GM21390 (cell line): ENCODE data around the gene SETD1B.
"Not testable (repeated sequence)": the region's sequence is repeated elsewhere in the genome, so short reads cannot be mapped to it uniquely, and the experiment has no call there.

Experiments used
- ATAC-seq: cut with Tn5 transposase; IDR thresholded peaks from one replicate; pipeline ENCODE4 v1.9.1; 2021; ENCODE audit not compliant: unreplicated experiment

Gene SETD1B

DNA sequence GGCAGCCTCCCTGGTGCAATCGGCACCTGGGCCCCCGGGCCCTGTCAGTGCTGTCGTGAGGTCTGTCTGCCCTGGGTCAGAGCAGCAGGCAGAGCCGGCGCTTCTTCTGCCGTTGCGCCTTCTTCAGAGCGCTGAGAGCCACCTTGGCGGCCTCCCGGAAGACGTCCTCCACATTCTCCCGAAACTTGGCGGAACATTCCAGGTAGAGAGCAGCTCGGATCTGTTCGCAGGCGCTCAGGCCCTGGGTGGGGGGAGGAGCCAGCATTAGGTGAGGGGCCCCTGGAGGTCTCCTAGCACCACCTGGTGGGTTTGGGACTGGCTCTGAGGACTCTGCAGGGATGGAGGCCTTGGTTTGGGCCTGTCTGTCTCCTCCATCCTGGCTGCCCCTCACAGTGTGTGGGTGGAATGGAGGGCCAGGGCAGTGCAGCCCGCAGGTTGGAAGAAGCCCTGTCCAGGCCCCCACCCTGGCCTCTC is 24.4 kb upstream of the SETD1B start:
- ATAC-seq: no peak

DNA sequence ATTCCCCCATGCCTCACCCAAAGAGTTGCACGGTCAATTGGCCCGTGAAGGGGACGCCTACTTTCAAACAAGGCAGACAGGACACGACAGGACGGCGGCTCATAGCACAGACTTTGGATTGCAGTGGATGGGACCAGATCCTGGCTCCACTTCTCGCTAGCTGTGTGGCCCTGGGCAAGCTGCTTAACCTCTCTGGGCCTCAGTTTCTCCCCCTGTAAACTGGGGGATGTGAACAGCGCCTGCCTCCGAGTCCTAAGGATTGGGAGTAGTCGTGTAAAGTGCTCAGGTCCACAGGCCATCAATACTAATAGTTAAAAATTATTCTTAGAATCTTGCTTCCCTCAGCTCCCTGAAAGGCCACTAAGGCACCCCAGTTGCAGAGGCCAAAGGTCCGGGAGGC is 23.4 kb upstream of the SETD1B start:
- no peak for ATAC-seq

DNA sequence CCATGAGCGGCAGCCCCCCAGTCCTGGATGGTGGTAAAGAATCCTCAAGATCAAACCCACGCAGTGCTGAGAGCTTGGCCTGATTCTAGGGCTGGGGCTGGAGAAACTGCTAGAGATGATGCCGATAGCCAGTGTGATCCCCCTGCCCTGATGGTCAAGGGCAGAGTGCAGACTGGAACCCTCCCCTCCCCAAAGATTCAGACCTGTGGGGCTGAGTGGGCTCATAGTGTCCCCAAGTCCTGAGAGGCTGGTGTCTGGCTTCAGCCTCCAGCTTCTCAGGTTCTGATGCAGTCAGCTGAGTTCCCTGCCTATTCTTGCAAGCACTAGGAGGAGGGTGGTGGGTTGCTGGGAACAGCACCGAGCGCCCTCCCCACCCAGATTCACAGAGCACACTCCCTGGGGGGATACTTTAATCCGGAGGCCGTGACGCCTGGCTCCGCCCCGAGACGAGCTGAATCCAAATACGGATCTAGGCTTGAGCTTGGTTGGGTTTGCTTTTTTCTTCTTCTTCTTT is 22.3 kb upstream of the SETD1B start:
- ATAC-seq: peak; percentile 22

DNA sequence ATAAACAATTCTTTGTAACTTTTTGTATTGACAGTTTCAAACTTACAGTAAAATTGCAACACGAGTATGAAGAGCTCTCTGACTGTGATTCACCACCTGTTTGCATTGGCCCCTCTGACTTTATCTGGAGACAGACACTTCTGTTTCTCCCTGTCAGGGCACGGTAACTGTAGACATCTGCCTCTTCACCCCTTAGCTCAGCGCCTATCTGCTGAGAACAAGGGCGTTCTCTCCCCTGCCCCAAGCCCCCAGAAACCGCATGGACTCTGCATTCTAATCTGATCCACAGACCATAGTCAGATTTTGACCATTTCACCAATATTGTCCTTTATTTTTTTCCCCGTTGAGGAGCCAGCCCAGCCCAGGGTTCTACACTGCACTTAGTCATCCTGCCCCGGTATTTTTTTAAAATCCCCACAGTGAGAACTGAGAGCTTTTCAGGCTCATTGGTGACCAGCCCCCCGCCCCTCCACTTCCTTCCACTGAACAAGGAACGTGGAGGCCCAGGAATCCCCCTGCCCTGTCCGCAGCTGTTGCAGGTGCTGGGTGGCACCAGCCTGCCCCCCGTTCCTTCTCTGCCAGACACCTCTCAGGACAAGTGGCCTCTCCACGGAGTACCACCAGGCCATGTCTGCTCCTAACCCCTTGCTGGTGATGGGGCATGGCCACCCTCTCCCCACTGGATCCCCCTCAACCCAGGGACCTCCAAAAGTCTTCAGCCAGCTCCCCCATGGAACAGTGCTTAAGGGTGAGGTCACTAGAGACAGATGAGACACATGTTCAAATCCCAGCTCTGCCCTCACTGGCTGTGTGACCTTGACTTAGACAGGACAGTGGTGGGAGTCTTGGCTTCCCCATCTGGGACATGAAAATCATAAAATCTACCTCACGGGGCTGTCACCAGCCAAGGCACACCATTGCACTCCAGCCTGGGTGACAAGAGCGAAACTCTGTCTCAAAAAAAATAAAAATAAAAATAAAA is 21.5 kb upstream of the SETD1B start:
- ATAC-seq: peak; percentile 43

DNA sequence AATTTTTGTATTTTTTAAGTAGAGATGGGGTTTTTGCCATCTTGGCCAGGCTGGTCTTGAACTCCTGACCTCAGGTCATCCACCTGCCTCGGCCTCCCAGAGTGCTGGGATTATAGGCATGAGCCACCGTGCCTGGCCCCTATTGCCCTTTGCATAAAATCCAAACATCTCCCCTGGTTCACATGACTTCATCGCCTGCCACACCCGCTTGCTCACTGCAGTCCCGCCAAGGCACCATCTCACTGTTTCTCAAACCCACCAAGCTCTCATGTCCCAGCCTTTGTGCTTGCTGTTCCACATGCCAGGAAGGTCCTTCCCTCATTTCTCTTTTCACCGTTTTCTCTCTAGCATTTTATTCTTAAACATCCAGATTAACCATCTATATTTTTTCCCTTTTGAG is 20.0 kb upstream of the SETD1B start:
- ATAC-seq: no peak

DNA sequence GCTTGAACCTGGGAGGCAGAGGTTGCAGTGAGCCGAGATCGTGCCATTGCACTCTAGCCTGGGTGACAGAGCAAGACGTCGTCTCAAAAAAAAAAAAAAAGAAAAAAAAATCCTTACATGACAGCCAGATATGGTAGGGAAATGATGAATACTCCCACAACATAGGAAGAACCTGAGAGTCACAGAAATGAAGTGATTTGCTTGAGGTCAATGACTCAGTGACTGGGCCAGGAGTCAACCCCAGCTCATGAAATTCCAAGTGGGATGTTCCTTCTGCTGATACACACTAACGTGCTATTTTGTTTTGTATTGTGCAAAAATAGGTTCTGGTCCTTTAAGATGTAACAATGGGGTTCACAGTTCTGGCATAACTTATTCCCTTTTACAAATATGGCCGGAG is 19.3 kb upstream of the SETD1B start:
- no peak for ATAC-seq

DNA sequence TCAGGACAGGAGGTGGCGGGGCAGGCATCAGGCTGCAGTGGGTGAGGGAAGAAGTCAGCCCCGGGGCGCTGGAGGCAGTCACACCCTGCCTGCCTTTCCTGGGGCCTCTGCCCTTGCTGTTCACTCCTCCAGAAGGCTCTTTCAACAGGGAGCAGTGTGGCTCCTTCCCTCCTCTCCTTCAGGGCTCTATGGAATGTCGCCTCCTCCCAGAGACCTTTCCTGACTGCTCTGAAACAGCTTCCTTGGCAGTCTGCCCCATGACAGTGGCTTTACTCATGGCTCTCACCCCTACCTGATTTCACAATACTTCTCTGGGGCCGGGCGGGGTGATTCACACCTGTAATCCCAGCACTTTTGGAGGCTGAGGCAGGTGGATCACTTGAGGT is 17.4 kb upstream of the SETD1B start:
- no peak for ATAC-seq

DNA sequence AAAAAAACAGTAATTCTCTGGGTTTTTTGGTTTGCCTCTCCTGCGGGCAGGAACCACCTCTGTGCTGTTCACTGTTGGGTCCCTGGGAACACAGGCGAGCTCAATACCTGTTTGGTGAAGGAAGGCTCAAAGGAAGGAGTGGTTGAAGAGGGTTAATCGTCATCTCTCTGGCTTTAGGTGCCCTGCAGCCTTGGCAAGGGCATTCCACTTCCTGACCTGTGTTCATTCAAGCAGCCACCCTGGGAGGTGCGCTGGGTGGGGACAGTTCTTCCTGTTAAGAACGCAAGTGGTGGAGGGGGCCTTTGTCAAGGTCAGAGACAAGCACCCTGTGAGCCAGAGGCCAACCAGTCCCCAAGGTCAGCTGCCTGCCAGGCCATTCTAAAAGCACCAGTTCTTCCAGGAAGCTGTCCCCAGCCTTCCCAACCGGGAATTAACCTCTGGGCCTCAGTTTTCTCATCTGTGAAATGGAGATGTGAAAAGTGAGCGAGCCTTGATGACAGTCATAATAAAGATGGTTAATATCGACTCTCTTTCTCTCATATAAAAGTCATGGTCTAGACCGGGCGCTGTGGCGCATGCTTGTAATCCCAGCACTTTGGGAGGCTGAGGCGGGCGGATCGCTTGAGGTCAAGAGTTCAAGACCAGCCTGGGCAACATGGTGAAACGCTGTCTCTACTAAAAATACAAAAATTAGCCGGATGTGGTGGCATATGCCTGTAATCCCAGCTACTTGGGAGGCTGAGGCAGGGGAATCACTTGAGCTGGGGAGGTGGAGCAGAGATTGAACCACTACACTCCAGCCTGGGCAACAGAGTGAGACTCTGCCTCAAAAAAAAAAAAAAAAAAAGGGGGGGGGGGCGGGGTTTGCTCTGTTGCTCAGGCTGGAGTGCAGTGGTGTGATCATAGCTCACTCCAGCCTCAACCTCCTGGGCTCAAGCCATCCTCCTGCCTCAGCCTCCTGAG is 16.5 kb upstream of the SETD1B start:
- no peak for ATAC-seq

DNA sequence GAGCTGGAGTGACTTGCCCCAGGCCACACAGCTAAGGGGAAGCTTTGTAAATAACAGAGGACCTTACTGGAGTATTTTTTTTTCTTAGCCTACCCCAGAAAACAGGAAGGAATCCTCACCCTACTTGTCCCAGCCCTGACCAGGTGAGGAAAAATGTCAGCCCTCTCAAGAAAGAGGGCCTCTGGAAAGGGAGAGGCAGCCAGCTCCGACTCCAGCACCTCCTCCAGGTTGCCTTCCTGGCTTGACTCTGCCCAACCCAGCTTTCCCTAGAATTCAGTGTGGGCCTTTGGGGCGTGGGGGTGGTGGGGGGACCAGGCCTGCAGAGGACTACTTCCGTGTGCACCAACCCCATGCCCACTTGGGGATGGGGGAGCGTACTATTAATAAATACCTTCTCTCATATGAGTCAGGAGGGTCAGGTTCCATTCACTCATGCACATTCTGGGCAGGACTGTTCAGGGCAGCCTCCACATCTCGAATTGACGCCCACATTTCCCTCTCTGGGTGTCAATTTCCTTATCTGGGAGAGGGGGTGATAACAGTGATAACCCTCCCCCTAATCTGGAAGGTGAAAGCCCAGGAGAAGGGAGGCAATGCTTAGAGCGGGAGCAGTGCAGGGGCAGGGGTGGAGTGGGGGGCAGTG is 15.5 kb upstream of the SETD1B start:
- no peak for ATAC-seq

DNA sequence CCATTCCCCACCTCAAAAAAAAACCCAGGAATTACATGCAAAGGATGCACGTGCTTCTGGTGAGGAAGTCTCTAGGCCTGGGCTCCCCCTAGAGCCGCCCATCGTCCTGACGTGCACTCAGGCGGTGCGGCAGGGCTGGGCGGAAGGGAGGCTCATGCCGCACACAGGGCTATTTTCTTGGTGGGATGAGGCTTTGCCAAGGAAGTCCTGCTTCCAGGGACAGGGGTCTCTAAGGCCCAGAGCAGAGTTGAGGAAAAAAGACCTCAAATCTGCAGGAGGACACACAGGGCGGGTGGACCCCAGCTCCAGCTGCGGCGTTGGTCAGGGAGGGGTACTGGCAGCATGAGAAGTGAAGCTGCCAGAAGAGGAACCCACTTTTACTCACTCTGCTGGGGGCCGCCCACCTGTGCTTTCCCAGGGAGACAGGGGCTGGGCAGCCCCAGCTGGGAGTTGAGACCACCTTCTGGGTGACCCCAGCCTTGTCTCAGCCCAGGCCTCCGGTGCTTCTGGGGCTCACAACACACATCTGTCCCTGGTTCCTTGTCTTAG is 14.5 kb upstream of the SETD1B start:
- ATAC-seq: no peak

DNA sequence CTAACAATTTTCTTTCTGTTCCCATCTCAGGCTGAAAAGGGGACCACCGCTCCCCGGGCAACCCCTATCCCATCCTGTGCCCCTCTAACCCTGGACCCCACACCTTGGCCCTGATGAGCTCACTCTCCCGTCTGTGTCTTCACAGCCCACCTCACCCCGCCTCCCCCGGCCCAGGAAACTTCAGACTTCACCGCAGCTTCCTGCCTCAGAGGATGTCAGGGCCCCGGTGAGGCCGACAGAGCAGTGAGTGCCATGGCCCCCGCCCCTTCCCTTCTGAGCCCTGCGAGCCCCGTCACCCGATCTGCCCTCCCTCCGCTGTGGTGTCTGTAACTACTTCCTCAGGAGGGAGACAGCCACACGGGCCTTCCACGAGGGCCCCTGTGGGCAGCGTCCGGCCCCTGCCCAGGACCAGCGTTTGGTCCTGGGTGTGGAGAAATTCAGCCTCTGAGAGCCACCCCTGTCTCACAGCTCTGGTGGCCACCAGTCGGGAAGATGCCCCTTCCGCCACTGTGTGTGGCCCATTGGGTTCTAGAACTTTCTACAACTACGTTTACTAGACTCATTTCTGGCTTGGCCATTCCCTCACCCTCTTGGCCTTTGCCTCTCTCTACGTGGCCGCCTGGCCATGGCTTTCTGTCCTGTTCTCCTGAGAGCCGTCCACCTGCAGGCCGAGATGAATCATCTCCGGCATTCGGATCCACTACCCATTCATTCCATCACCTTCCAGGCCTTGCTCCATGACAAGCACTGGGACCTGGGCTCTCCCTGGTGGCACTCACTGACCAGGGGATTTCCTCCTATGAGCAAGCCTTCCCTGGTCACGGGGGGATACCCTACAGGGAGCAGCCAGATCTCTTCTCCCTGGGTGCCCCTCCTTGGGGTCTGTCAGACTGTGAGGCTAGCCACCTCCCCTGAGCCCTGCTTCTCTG is 13.7 kb upstream of the SETD1B start:
- ATAC-seq: peak; percentile 35

DNA sequence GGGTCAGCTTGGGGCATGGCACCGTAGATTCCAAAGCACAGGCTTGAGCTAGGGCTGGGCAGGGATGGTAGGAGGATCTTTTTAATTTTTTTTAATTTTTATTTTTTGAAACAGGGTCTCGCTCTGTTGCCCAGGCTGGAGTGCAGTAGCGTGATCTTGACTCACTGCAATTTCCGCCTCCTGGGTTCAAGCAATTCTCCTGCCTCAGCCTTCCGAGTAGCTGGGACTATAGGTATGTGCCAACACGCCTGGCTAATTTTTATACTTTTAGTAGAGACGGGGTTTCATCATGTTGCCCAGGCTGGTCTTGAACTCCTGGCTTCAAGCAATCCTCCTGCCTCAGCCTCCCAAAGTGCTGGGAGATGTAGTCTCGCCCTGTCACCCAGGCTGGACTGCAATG is 13.0 kb upstream of the SETD1B start:
- ATAC-seq: not testable (repeated sequence)

DNA sequence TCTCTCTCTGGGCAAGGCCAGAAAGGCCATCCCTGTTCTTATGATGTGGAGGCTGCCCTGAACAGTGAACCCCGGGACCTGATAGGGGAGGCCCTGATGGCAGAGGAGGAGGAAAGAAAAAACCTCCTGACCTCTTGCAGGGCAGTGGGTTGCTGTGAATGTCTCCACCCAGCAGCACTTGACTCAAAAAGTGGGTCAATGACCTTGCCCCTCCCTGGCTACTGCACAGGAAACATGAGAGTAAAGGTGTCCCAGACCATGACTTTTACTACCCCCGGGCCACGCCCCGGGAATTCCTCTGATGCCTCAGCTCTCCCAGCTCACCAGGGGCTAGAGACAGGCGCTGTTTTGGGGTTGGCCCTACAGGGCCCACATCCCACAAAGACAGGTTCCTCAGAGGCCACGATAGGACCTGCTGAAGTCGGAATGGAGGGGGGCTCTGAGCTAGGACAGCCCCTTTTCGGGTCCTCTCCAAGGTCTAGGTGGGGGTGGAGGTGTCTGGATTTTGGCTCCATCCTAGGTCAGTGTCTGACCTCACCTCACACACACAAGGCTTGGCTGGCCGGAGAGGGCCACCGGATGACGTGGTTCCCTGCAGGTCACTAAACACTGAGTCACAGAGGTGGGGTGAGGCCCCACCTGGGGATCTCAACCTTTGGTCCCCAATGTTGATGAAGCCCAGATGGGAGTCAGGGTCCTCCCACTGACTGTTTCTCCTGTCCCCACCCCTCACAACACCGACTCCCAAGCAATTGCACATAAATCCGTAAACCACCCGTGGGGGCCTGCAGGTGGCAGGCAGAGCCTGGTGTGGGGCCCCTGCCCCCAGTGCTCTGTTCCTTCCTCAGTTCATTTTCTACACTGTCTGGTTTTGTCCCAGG is 11.9 kb upstream of the SETD1B start:
- no peak for ATAC-seq

DNA sequence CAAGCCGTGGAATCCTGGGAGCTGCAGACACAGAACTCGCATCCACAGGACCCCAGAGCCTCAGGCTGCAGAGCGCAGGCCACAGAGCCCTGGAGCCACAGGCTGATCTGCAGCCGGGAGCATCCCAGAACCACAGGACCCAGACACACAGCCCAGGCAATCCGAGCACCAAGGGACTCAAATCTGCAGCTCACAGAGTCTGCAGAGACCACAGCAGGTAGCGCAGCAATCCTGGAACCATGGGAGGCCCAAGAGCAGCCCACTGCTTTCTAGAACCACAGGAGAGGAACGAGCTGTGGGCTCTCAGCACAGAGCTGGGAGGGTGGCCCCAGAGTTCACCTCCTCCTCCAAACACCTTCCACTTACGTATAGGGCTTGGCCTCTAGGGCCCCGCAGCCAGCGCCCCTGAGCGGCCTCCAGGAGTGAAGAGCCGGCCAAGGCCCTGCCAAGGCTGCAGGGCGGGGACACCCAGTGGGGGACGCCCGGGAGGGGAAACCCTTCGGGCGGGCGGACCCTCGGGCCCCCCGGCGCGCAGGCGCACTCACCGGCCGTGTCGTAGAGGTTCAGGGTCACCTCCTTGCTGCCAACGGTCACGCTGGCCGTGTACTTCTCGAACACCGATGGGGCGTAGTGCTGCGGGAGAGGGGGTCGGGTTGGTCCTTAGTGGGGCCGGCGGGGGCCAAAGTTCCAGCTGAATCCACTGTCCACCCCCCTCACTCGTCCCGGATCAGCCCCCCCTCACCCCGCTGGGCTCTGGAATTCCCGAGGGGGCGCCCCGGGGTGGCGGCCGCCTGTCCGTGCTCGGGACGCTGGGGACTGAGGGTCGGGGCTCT is 11.0 kb upstream of the SETD1B start:
- no peak for ATAC-seq

DNA sequence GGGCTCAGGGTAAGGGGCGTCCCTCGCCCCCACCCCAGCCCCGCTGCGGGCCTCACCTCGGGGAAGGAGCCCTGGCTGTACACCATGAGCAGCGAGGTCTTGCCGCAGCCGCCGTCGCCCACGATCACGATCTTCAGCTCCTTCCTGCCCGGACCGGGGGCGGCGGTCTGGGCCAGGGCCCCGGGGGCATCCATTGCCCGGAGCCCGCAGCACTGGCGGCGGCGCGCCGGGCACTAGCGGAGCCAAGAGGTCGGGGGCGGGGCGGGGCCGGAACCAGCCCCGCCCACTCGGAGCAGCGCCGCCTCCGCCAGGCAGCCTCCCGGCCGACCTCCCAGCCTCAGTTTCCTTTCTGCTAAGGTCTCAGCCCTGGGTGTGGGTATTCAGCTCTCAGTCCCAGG is 10.4 kb upstream of the SETD1B start, which contains the start of gene RHOF:
TSS of gene RHOF (minus strand) at position 249 of the 398 bp plus-strand sequence. CDS start at position 194, 55 bp downstream.
- ATAC-seq: peak; percentile 21

DNA sequence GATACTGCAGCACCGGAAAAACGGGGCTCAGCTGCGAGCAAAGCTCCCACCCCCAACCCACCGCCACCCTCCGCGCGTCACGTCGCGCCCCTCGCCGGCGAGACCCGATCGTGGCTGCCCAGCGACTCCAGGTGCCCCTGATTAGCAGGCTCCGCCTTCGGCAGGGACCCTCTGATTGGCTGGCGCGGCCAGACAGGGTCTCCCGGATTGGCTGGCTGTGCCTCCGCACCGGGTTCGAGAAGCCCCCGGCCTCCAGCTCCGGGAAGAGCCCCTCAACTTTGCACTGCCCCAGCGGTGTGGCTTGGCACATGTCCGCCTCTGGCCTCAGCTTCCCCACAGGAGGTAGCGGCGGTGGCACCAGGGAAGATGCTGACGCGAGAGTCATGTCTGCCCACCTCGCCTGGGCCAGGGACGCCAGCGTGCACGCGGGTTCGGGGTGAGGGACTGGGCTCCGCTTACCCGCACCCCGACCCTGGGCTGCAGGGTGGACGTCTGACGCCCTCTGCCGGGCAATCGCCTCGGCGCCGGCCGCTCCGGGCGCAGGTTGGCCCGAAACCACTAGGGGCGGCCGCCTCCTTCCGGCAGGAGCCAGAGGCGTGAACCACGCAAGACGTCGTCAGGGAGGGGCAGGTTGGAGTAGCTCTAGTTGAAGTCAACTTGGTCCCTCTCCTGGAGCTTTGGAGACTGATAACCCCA is 9.8 kb upstream of the SETD1B start:
- ATAC-seq: peak; percentile 39

DNA sequence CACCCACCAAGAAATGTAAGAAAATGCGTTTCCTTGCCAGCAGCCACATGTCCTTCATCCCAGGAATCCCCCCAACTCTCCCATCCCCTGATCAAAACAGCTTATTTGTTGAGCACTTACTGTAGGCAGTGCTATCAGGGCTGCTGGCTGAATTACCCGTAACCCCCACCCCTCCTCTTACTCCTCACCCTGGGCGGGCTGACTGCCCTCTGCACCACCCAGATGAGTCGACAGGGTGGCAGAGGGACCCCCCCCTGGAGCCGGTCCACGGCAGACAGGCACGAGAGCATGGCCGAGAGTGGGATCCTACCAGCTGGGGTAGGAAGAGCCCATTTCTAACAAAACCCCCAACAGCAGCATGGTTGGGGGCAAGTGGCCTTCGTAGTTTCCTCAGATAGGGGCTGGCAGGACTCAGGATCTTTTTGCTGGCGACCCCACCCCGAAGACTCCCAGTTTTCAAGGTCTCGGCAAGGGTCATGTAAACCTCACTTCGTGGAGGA is 9.2 kb upstream of the SETD1B start:
- ATAC-seq: peak; percentile 1
